ENCODE results near the gene PPP3R1.

Gene PPP3R1, protein sequence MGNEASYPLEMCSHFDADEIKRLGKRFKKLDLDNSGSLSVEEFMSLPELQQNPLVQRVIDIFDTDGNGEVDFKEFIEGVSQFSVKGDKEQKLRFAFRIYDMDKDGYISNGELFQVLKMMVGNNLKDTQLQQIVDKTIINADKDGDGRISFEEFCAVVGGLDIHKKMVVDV

DNA sequence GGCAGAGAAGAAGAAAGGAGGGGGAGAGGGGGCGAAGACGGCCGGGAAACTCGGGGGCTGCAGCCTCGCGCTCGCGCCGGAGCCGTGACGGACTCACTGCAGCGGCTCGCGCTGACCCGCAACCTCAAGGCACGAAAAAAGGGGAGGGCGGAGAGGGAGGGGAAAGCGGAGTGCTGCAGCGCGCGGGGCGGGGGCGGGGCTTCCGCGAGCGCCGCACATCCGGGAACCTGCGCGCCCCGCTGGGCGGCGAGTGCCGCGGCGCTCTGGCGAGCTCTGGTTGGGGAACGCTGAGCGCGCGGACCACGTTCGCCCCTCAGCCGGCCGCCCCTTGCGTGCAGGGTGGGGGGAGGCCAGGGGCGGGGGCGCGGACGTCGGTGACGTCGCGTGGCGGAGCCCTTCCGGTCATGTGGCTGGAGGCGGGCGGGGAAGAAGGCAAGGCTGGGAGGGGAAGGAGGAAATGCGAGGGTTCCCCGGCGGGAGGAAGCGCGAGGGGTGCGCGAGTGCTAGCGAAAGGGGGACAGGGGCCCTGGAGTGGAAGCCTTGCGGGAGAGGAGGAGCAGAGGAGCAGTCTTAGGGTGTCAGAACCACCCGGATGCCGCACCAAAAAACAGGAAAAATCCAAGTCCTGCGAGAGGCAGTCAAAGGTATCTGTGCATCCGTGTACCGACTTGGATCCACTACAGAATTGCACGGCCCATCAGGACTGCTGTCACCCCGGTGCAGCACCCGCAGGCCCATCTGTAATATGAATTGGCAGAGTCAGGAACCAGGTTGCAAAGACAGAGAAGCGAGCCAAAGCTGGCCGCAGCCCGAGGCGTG is at the start of gene PPP3R1:
TSS of gene PPP3R1 (minus strand) at position 133 of the 819 bp plus-strand sequence. CDS start 405 bp downstream, outside the sequence.
- peak; percentile 96 for DNase-seq (ENCODE audit: low spot score)

DNA sequence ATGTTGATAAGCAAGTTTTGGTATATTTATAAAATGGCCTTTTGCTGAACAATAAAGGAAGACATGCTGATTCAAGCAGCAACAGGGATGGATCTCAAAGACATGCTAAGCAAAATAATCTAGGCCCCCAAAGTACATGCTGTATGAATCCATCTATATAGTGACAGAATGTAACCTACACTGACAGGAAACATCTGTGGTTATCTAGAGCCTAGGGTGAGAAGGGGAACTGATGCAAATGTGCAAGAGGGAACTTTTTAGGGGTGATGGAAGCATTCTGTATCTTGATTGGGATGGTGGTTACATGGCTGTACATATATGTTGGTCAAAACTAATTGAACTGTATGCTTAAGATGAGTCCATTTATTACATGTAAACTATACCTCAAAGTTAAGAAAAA is 43.2 kb upstream of the PPP3R1 start:
- no peak for DNase-seq (ENCODE audit: low spot score)

DNA sequence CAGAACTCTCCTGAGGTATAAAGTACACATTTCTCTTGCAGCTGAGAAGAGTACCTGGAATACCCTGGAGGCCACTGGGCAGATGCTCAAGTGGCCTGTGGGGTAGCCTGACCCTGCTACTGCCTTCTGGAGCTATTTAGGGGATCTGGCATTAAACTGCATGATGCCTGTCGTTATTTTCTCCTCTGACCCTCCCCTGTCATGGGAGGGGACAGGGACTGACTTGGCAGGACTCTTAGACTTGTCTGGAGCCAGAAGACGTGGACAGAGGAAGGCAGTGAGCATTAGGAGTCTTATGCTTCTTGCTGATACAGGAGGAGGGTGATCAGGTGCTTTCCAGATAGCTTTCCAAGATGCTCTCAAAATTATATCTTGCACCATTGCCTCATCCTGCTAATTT is 42.6 kb upstream of the PPP3R1 start:
- DNase-seq (ENCODE audit: low spot score): no peak

DNA sequence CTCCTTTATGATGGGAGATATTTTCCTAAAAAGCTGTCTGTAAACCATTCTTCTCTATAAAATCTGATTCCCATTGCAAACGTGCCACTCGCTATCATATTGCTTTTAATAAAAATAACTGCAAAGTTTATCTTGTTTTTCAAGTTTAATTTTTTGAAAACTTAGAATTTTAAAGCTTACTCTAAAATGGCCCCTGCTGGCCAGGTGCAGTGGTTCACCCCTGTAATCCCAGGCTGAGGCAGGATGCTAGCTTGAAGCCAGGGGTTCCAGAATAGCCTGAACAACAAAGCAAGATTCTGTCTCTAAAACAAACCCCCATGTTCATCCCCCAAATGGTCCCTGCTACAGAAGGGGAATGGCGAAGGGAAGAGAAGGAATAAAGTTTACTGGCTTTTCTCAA is 41.9 kb upstream of the PPP3R1 start:
- DNase-seq (ENCODE audit: low spot score): no peak

DNA sequence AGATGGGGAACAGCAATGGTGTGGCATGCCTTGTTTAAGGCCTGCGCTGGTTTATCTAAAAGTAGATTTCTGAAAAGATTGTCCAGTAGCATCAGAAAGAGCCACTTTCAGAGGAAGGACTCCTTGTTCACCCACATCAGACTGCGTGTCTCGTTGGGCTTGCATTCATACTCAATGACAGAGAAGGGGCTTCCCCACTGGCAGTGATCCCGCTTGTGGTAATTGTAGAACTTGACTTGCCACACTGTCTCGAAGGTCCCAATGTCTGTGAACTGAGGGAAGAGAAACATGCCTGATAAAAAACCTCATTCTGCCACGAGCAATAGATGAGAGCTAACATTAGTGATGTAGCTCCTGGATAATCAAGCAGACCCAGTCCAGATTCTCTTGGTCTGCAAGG is 41.4 kb upstream of the PPP3R1 start:
- DNase-seq (ENCODE audit: low spot score): no peak

DNA sequence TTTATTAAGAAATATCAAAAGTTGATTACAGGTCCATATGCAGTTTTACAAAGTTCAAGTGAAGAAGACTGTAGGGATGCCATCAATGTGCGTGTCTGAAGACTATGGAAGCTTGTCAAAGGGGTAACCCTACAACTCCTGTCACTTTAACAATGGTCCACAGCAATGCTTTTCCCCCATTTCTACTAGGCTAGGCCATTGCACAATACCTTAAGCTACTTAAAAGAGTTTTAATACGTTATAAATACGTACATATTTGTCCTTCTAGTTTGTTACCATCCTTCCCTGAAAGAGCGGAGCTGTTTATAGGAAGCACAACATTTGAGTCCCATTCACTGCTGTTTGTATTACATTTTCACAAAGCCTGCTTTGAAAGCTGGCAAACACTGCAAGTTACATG is 40.7 kb upstream of the PPP3R1 start:
- no peak for DNase-seq (ENCODE audit: low spot score)

DNA sequence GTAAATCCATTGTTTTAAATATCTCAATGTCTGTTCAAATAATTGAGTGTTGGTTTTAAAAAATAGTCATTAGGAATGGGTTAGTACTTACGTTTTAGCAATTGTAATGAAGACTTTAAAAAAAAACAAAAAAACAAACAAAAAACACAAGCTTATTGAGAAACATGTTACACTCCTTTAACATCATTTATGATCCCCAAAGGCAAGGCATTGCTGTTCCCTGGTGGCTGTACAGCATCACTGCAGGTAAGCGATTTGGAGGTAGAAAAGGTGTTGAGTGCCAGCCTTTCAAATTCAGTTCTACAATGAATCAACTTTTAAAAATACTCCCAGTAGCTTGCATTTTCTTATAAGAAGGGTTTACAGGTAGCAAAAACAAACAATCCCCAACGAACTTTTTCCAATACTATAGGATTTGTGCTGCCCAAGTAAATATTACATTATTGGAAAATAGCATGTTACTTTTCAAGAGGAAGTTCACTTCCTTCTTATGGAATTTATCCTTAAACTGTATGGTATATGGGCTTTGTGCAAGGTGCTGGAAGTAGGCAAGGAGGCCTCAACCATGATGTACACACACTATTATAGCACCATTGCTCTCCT is 39.9 kb upstream of the PPP3R1 start:
- DNase-seq (ENCODE audit: low spot score): no peak

DNA sequence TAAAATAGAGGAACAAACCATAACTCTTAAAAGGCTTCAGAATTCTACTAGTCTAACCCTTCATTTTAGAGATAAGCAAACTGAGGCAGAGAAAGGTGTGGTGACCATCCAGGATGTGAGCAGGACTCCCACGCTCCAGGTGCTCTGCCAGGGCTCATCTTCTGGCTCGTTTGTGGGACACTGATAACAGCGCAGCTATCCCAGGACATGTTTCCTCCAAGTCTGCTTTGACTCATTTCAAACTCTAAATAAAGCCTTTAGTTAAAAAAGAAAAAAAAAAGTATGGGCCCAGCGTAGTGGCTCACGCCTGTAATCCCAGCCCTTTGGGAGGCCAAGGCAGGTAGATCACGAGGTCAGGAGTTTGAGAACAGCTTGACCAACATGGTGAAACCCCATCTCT is 39.0 kb upstream of the PPP3R1 start:
- DNase-seq (ENCODE audit: low spot score): no peak

DNA sequence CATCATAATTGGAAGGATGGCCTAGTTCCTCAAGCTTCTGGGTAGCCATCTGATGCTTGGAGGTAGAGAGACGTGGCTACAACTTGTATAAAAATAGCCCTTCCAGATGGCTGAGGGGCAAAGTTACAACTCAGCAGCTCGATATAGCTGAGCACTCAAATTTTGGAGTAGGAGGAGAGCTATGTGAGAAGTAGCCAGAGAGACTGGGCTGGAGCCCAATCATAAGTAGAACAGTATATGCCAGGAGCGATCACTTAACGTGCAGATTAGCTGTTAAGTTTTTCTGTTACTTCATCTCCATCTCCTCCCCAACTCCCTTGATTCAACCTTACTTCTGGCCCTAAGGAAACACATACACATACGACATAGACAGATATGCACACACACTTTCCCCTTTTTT is 38.6 kb upstream of the PPP3R1 start:
- DNase-seq (ENCODE audit: low spot score): no peak

DNA sequence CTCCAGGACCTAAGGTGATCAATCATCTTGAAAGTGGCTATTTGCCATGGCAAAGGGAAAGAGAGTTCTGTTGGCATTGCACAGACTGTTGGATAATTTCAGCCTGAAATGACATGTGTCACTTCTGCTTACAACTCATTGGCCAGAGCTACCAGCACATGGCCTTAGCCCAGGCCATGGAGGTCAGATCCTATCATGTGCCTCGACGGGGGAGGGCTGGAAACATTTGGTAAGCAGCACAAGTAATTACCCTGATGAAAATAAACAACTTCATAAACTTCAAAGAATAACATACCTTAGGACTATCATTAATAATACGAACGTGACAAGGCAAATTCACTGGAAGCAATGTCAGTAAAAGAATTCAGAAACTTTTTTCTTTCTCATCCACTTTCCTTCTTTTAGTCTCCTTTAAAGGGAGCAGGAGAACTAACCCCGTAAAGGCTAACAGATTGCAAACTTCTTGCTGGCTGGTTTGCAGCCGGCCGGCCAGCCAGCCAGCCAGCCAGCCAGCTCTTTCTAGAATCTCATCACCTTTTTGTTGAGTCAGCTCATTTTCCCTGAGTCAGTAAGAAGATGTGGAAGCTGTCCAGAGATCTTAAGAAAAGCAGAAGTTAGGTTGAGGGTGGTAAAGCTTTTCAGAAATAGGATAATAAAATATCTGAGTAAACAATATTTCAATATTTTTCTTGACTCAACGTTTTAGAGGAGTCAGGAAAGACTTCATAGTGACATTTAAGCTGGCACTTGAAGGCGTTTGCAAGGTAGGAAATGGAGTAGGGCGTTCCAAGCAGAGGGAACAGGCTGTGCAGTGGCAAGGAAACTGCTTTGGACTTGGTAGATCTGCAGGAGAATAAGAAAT is 35.5 kb upstream of the PPP3R1 start:
- peak; percentile 76 for DNase-seq (ENCODE audit: low spot score)

DNA sequence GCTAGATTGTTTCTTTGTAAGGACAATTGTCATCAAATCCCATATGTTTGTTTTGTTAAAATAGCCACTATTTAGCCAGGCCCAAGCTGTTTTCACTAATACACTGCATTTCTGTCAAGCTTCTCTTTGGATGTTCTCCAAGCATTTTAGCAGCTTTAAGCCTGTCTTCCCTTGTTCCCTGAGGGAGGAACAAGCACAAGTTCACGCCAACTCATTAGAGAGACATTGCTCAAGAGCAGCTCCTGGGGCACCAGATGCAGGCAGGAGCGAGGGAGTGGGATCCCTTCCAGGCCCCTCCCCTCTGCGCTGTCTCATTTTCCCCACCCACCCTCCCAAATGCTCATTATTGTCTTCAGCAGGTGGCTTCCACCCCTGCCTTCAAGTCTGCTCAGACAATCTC is 32.6 kb upstream of the PPP3R1 start:
- peak; percentile 55 for DNase-seq (ENCODE audit: low spot score)

DNA sequence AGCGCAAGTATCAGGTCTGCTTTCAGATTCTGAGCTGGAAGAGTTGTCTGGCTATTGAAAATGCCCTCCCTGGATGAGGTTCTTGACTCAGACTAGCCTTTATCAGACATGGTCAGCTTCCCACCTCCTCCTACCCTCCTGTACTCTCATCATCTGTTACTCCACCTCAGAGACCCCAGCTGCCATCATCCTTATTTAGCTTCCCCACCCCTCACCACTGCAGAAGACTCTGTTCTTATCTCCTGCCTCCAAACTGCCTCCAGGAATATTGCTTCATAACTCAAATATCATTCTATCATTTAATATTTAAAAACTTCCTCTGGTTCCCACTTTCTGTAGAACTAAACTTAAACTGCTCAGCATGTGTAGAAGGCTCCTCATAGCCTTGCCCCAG is 31.1 kb upstream of the PPP3R1 start:
- DNase-seq (ENCODE audit: low spot score): no peak

DNA sequence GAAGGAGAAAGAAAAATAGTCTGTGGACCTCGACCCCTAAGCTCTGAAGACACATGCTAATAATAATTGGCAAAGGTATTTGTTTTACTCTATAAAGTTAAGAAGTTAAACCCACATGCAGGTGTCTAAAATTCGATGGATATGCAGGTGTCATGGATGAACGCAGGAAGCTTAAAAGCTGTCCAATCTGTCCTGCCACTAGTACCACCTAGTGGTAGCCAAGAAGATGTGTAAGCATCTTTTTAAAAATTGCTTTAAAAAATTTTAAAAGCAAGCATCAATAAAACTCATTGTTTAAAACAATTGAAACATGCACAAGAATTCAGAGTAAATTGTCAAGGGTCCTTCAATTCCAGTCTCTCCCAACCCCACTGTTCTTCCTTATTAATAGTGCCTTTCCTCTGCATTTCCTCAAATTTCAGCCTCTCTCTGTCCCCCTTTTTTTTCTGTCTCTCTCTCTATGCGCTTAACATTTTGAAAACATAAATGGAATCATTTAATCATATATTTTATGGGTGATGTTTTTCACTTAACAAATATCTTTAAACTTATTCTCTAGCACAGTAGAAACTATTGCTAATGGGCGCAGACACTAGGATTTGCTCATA is 30.6 kb upstream of the PPP3R1 start:
- DNase-seq (ENCODE audit: low spot score): peak; percentile 70

DNA sequence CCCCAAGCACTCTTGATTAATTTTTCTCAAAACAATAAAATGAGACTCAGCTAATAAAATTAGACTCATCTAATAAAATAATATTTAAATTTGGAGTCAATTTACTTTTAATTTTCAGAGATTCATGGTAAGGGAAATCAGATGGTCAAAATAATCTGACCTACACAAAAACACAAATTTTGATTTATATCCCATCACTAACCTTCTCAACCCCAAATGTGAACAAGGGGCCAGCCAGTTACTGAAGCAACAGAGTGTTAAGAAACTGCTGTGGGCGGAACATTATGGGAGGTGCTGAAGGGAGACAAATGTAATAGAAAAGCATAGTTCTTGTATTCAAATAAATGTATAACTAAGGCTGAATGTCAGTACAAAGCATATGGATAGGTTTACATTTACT is 28.5 kb upstream of the PPP3R1 start:
- DNase-seq (ENCODE audit: low spot score): no peak

DNA sequence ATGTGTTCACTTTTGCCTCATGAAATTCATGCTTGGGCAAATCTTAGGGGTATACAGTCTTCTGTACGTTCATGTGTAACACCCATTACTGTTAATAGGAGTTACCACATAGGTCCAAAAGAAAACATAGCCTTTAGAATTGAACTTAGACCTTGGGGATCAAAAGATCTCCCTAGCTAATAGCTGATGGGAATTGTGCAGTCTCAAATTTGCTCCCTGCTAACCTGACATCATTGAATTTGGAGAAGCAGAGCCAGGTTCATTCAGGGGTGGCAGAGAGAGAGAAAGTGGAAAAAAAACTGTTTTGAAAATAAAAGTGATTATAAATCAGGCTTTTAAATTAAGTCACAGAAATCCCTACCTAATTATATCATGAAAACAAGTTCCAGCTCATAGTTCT is 28.0 kb upstream of the PPP3R1 start:
- DNase-seq (ENCODE audit: low spot score): no peak

DNA sequence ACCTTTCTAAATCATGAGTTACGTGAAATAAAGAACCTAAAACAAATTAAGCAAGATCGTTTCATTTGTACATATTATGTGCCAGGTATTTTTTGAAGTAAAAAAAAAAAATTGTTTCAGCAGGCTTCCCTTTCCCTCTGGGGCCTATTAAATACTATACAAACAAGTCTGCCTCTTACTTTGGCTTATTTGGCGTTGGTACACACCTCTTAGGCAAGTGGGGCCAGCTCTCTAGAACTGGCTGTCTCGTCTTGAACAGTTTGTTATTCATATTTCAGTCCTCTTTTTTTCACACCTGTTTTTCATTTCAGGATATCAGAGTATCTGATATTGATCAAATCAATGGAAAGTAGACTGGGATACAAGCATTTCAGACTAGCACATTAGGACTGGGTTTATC is 27.4 kb upstream of the PPP3R1 start:
- DNase-seq (ENCODE audit: low spot score): no peak

DNA sequence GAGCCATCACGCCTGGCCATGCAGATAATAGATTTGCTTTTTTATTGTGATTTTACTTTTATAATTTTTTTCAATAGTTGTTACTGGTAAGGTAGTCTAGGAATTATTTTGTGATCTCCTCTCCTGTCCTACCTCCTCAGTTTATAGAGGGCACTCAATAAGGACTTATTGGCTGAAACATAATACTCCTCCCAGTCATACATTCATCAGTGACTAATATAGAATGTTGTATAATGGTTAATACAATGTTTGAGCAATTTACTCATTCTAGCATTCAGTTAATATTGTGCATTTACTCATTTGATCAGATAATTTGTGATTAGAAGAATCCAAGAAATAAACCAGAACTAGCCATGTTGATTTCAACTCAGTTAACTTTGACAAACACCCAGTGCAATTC is 25.8 kb upstream of the PPP3R1 start:
- DNase-seq (ENCODE audit: low spot score): no peak

DNA sequence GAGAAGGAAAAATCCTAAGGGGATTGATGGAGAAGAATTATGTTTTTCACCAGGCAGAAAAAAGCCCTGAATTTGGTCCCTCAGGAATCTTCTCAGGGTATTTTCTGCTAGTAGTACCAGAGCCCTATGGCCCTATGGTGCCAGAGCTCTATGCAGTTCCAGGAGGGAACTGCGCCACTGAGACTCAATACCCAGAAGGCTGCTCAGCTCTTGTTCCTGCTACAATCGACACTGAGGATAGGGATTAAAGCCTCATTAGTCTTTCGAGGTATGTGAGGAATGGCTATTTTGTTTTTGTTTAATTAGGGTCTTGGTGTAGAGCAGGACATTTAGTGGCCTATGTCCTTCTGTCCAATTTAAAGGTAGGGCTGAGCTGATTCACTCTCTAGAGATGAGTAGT is 21.7 kb upstream of the PPP3R1 start:
- no peak for DNase-seq (ENCODE audit: low spot score)

DNA sequence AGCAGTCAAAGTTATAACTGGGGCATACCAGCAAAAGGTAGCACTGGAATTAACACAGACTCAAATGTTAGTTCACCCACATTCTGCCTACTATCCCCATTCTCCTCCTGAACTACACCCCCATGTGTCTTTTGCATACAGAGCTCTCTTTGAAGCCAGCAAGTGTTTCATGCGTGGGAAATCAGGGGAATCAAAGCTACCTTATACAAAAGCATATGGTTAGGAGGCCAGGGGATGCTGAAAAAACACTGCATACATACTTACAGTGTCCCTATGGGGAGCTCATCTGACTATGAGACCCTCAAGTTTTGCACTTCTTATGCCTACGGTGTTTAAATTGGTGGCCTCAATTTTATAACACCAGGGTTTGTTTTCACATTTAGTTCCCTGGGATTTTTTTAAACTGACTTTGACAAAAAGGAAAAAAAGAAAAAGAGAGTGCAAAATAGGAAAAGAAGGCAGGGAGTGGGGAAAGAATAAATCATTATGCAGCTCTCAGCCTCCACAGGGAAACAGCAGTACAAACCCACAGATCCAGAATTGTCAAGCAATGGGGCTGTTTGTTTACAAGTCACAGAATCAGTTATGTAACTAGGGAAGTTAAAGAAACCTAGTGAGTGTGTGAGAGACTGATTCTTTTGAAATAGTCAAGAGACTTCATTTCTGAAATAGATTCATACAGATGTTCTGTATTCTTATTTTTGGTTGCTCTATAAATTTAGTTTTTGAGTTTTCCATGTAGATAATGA is 20.1 kb upstream of the PPP3R1 start:
- peak; percentile 87 for DNase-seq (ENCODE audit: low spot score)

DNA sequence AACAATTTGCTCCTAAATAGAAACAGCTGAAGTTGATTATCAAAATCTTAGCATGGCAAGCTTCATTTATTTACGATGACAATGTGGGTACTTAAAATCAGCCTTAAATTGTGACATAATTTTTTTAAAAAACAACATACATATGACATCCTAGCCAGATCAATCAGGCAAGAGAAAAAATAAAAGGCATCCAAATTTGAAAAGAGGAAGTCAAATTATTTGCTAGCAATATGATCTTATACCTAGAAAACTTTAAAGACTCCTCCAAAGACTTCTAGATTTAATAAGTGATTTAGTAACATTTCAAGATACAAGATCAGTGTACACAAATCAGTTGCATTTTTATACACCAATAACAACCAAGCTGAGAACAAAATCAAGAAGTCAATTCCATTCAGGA is 14.3 kb upstream of the PPP3R1 start:
- no peak for DNase-seq (ENCODE audit: low spot score)

DNA sequence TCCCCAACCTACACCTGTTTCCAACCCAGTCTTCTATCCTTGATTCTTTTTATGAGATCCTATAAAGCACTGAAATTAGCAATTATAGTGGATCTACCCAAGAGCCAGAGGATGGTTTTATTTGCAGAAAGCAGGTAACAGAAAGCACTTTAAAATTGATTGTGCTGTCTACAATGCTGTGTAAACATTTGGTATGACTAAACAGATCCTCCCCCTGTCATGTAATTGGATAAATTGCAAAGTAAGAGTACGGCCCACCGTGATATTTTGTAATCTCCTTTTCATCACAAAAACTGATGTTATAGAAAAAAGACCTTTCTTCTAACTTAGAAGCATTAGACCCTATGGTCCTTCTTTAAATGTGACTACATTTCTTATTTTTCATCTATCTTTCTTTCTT is 11.3 kb upstream of the PPP3R1 start:
- no peak for DNase-seq (ENCODE audit: low spot score)

Measured in pons (tissue), 1 donor.